LNCAP (cell line): Measurements from ENCODE around the gene TEPSIN.

Experiments used
- TF ChIP-seq, protein P1 (sequence below): fragments of 450-650 bp; IDR thresholded peaks from 2 replicates; pipeline ENCODE4 v1.5.1; 2017; ENCODE audit warnings: mild to moderate bottlenecking

The TEPSIN gene

DNA sequence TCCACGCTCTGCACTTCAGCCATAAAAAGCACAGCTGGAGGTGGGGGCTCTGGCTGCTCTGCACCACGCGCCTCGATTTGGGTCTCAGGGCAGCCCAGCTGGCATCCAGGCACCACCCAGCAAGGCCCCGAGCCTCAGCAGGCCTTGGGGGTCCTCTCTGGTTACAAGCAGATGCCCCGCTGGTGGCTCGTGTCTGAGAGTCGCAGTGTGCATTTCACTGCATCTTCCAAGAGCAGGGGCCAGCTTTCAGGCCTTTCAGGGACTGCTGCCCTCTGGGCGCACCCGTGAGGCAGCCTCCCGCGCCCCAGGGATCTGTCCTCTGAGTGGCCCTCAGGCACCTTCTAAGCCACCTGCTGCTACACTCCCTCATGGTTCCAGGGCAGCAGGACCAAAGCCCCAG, 25.8 kb upstream of the TEPSIN start:
- TF ChIP-seq, protein P1, sequence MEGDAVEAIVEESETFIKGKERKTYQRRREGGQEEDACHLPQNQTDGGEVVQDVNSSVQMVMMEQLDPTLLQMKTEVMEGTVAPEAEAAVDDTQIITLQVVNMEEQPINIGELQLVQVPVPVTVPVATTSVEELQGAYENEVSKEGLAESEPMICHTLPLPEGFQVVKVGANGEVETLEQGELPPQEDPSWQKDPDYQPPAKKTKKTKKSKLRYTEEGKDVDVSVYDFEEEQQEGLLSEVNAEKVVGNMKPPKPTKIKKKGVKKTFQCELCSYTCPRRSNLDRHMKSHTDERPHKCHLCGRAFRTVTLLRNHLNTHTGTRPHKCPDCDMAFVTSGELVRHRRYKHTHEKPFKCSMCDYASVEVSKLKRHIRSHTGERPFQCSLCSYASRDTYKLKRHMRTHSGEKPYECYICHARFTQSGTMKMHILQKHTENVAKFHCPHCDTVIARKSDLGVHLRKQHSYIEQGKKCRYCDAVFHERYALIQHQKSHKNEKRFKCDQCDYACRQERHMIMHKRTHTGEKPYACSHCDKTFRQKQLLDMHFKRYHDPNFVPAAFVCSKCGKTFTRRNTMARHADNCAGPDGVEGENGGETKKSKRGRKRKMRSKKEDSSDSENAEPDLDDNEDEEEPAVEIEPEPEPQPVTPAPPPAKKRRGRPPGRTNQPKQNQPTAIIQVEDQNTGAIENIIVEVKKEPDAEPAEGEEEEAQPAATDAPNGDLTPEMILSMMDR: no peak

DNA sequence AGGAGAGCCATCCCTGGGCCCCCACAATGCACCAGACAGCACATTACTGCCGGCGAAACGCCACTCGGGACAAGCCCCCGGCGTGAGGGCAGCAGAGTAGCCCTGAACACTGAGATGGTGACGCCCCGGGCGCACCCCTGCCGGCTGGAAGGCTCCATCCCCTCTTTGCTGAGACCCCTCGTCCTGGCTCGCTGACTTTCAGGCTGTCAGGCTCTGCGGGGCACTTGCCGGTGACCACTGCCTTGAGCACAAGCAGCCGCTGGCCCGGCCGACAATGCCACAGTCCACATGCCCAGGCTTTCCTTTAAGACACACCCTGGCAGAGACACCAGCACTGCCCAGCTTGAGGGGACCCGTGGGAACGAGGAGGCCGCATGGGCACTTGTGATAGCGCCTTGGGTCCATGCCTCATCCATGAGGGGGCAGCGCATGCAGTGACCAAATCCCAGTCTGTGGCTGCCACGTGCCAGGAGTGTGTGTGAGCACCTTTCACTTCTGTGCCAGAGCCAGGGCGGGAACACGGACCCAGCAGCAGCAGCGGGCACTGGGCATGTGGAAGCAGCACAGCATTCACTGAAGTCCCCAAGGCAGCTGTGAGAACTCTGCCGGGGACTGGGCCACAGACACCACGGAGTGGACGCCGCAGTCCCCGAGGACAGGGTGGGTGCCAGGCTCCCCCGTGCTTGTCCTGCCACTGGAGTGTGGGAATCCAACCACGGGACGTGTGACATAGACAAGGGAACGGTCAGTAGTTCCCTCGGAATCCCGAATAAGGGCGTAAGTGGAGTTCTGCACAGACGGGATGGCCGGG, 24.7 kb upstream of the TEPSIN start:
- TF ChIP-seq, protein P1: no peak

DNA sequence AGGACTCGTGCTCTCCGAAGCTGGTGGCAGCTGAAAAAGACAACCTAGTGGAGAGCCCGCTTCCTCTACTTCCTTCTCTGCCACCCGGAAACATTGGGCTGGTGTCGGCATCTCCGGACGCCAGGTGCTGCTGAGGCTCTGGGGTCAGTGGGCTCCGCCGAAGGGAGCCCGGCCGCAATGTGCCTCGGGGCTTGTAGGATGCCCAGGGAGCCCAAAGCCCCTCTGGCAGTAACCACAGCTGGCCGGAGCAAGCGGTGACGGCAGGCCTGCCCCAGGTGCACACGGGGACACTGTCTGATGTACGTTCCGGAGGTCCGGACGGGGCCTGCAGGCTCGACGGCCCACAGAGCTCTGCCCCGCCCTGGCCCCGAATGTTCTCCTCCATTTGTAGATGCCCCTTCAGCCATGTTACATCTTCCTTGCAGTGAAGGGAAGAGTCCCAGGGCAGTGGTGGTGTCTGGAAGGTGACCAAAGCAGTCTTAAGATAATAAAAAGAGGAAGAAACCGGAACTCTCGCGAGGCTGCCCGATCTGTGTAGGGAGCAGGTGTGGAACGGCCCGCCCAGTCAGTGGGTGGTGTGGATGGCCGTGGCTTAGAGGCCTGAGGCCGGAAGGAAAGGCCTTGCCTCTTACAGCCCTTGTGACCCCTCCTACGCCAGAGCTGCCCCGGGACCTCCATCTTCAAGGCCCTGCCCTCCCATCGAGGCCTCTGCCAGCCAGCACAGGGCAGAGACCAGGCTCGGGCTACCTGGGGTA, 22.9 kb upstream of the TEPSIN start:
- TF ChIP-seq, protein P1: no peak

GRCh38 chr17:81261096-81261495, 22.2 kb upstream of the TEPSIN start:
- TF ChIP-seq, protein P1: no peak

GRCh38 chr17:81260641-81261040, 21.8 kb upstream of the TEPSIN start:
- TF ChIP-seq, protein P1: no peak

DNA sequence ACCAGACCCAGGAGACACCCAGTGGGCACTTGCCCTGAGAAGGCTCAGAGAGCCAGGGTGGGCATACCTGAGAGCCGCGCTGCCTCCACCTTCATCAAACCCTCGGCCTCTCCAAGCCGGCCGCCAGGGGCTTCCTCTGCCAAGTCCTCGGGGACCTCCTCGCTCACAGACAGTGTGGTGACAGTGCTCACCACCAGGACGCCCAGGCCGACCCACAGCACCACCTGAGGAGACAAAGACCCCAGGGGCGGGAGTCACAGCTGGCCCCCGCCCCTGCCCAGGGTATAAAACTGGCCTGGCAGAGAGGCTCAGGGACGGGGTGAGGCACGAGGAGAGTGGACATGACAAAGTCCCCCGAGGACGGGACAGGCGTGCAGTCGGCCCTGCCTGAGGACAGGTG, 21.3 kb upstream of the TEPSIN start:
- TF ChIP-seq, protein P1: no peak

GRCh38 chr17:81259058-81259605, 20.3 kb upstream of the TEPSIN start:
- TF ChIP-seq, protein P1: no peak
